ENCODE results near the gene SNAPC3. TPM values are rescaled to one million over a fixed set of nuclear protein-coding genes. Genes with fewer than 3 reads are reported as not detected.

Gene SNAPC3
- total RNA-seq, 1 donor from 2014 or later: 47.6 TPM

GRCh38 chr9:15510789-15511575, 88.3 kb downstream of the SNAPC3 start, which contains the start of gene PSIP1:
PSIP1 (minus strand) TSS chr9:15510970; CDS start chr9:15510188, 782 bp downstream.
- H3K9me3 Mint-ChIP-seq (ENCODE audit: low read depth): no peaks in the 10 kb centered on the region
- TF ChIP-seq, protein P1, sequence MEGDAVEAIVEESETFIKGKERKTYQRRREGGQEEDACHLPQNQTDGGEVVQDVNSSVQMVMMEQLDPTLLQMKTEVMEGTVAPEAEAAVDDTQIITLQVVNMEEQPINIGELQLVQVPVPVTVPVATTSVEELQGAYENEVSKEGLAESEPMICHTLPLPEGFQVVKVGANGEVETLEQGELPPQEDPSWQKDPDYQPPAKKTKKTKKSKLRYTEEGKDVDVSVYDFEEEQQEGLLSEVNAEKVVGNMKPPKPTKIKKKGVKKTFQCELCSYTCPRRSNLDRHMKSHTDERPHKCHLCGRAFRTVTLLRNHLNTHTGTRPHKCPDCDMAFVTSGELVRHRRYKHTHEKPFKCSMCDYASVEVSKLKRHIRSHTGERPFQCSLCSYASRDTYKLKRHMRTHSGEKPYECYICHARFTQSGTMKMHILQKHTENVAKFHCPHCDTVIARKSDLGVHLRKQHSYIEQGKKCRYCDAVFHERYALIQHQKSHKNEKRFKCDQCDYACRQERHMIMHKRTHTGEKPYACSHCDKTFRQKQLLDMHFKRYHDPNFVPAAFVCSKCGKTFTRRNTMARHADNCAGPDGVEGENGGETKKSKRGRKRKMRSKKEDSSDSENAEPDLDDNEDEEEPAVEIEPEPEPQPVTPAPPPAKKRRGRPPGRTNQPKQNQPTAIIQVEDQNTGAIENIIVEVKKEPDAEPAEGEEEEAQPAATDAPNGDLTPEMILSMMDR (IDR thresholded peaks at IDR 0.05; ENCODE audit: unreplicated experiment): no peak
- peak within 1 kb of the TSS; percentile 96 for H3K4me3 Mint-ChIP-seq (ENCODE audit: low read depth)
- peak within 1 kb of the TSS; percentile 100 for H3K27ac Mint-ChIP-seq
- no peaks in the 10 kb centered on the region for H3K27me3 Mint-ChIP-seq
- peaks cover 15% of the 10 kb centered on the region for H3K36me3 Mint-ChIP-seq (ENCODE audit: insufficient read depth)
- peak; percentile 68 for DNase-seq (ENCODE audit: low spot score, unreplicated experiment)
- H3K4me1 Mint-ChIP-seq (ENCODE audit: low read depth): peaks cover 16% of the 10 kb centered on the region

Other genes with a start within 250 kb of the SNAPC3 start
- 6.6 and 7.8 TPM in 2 replicates for gene TTC39B, start 115.7 kb upstream of the SNAPC3 start, total RNA-seq
- 82.3 and 85.7 TPM in 2 replicates for gene PSIP1, start 88.1 kb downstream of the SNAPC3 start, total RNA-seq
- gene CCDC171, start 130.2 kb downstream of the SNAPC3 start, total RNA-seq: 5.1 and 7.7 TPM in 2 replicates

Data from progenitor cell of endocrine pancreas (in vitro differentiated cells).